Measurements from ENCODE around the gene RPL10A.

Gene RPL10A

DNA sequence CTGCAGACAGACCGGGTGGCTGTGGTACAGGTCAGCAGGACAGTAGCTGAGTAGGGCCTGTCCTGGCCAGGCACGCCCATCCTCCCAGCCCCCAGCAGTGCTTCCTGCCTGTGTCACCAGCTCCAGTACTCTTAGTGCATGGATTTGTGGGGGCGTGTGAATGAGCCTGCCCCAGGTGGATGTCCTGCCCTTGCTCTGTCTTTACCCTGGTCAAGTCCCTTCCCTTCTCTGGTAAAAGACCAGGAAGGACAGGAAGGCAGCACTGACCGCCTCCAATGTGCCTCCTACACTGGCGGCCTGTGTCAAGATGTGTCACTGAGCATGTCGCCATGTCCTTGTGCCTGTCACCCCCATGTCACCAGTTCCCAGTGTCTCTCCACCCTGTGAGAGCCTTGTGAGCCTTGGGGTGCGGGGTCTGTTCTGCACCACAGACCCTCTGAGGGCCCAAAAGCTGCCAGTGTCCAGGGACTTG is 16.8 kb downstream of the RPL10A start (continued):
- TF ChIP-seq, protein P1, sequence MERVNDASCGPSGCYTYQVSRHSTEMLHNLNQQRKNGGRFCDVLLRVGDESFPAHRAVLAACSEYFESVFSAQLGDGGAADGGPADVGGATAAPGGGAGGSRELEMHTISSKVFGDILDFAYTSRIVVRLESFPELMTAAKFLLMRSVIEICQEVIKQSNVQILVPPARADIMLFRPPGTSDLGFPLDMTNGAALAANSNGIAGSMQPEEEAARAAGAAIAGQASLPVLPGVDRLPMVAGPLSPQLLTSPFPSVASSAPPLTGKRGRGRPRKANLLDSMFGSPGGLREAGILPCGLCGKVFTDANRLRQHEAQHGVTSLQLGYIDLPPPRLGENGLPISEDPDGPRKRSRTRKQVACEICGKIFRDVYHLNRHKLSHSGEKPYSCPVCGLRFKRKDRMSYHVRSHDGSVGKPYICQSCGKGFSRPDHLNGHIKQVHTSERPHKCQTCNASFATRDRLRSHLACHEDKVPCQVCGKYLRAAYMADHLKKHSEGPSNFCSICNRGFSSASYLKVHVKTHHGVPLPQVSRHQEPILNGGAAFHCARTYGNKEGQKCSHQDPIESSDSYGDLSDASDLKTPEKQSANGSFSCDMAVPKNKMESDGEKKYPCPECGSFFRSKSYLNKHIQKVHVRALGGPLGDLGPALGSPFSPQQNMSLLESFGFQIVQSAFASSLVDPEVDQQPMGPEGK (CRISPR knock-in tag; IDR thresholded peaks at IDR 0.05; ENCODE audit: borderline replicate concordance) = no peak
- TF ChIP-seq, protein P2, sequence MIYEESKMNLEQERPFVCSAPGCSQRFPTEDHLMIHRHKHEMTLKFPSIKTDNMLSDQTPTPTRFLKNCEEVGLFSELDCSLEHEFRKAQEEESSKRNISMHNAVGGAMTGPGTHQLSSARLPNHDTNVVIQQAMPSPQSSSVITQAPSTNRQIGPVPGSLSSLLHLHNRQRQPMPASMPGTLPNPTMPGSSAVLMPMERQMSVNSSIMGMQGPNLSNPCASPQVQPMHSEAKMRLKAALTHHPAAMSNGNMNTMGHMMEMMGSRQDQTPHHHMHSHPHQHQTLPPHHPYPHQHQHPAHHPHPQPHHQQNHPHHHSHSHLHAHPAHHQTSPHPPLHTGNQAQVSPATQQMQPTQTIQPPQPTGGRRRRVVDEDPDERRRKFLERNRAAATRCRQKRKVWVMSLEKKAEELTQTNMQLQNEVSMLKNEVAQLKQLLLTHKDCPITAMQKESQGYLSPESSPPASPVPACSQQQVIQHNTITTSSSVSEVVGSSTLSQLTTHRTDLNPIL (CRISPR knock-in tag; IDR thresholded peaks at IDR 0.05; ENCODE audit: low read depth) = no peak

DNA sequence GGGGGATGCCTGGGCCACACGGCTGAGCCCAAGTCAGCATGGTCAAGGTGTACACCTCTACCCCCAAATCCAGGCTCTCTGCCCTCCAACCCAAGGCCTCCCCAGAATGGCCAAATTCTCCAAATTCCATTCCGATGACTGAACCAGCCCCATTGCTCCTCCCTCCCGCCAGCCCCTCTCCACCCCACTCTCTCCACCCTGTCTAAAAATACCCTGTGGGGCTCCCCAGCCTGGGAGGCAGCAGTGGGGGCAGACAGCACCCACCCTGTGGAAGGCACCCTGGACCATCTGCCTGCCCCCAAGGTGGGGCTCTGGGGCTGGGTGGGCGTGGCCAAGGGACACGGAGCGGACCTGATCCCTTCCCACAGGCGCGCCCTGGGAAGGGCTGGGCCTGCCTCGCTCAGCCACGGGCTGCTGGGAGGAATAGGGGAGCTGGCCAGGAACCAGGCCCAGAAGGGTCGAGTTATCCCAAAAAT is 17.2 kb downstream of the RPL10A start:
- TF ChIP-seq ZNF565 (CRISPR knock-in tag; conservative IDR thresholded peaks at IDR 0.05; ENCODE audit: low read depth) = no peak
- no peak for TF ChIP-seq ESRRG (CRISPR knock-in tag; IDR thresholded peaks at IDR 0.05)
- no peak for TF ChIP-seq SNAI2 (CRISPR knock-in tag; IDR thresholded peaks at IDR 0.05)
- no peak for TF ChIP-seq ZNF70 (CRISPR knock-in tag; IDR thresholded peaks at IDR 0.05)
- TF ChIP-seq, protein P3, sequence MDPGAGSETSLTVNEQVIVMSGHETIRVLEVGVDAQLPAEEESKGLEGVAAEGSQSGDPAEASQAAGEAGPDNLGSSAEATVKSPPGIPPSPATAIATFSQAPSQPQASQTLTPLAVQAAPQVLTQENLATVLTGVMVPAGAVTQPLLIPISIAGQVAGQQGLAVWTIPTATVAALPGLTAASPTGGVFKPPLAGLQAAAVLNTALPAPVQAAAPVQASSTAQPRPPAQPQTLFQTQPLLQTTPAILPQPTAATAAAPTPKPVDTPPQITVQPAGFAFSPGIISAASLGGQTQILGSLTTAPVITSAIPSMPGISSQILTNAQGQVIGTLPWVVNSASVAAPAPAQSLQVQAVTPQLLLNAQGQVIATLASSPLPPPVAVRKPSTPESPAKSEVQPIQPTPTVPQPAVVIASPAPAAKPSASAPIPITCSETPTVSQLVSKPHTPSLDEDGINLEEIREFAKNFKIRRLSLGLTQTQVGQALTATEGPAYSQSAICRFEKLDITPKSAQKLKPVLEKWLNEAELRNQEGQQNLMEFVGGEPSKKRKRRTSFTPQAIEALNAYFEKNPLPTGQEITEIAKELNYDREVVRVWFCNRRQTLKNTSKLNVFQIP (CRISPR knock-in tag; IDR thresholded peaks at IDR 0.05; ENCODE audit: borderline replicate concordance, low read depth) = no peak
- TF ChIP-seq, protein P4, sequence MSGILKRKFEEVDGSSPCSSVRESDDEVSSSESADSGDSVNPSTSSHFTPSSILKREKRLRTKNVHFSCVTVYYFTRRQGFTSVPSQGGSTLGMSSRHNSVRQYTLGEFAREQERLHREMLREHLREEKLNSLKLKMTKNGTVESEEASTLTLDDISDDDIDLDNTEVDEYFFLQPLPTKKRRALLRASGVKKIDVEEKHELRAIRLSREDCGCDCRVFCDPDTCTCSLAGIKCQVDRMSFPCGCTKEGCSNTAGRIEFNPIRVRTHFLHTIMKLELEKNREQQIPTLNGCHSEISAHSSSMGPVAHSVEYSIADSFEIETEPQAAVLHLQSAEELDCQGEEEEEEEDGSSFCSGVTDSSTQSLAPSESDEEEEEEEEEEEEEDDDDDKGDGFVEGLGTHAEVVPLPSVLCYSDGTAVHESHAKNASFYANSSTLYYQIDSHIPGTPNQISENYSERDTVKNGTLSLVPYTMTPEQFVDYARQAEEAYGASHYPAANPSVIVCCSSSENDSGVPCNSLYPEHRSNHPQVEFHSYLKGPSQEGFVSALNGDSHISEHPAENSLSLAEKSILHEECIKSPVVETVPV (CRISPR knock-in tag; IDR thresholded peaks at IDR 0.05) = no peak
- TF ChIP-seq, protein P2 (CRISPR knock-in tag; IDR thresholded peaks at IDR 0.05; ENCODE audit: low read depth) = no peak
- no peak for TF ChIP-seq ARNTL (CRISPR knock-in tag; IDR thresholded peaks at IDR 0.05; ENCODE audit: borderline replicate concordance, low read depth)
- TF ChIP-seq ISL1 (CRISPR knock-in tag; IDR thresholded peaks at IDR 0.05) = no peak
- no peak for TF ChIP-seq TCF4 (CRISPR knock-in tag; IDR thresholded peaks at IDR 0.05; ENCODE audit: borderline replicate concordance)
- TF ChIP-seq GLIS3 (CRISPR knock-in tag; IDR thresholded peaks at IDR 0.05) = no peak
- no peak for TF ChIP-seq BACH2 (CRISPR knock-in tag; IDR thresholded peaks at IDR 0.05; ENCODE audit: borderline replicate concordance)
- TF ChIP-seq CSDC2 (CRISPR knock-in tag; IDR thresholded peaks at IDR 0.05) = no peak
- peak; percentile 60 for ATAC-seq

DNA sequence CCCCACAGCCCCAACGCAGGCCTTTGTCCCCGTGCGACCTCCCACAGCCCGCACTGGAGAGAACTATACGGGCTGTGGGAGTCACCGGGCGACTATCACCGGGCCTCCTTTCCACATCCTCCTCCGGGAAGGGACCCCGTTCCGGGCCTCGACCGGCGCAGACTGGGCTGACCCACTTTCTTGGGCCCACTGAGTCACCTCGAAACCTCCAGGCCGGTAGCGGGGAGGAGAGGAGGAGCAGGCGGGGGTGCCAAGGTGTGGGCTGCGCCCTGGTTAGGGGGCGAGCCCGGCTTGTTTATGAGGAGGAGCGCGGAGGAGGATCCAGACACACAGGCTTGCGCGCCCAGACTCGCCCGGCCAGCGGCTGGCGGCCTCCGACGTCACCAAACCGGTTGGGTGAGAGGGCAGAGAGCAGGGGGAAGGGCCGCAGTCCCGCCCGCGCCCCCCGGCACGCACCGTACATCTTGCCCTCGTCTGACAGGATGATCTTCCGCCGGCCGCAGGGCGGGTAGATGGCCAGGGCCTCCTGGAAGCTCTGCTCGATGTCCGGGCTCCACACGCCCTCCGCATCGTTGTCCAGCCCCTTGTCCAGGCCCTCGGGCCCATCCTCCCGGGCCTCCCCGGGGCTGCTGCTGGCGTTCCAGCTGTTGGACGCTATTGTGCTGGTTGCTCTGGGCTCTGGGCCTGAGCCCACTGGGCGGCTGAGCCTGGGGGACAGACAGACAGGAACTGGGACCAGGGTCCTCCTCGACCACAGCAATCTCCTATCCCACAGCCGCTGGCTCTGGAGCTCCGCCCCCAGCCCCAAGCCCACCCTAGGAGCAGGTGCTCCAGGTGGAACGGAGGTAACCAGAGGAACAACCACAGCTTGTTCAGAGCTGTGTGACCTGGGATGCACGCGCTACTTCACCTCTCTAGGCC is 18.1 kb downstream of the RPL10A start:
- no peak for ATAC-seq
- TF ChIP-seq ARNTL (CRISPR knock-in tag; IDR thresholded peaks at IDR 0.05; ENCODE audit: borderline replicate concordance, low read depth) = no peak

DNA sequence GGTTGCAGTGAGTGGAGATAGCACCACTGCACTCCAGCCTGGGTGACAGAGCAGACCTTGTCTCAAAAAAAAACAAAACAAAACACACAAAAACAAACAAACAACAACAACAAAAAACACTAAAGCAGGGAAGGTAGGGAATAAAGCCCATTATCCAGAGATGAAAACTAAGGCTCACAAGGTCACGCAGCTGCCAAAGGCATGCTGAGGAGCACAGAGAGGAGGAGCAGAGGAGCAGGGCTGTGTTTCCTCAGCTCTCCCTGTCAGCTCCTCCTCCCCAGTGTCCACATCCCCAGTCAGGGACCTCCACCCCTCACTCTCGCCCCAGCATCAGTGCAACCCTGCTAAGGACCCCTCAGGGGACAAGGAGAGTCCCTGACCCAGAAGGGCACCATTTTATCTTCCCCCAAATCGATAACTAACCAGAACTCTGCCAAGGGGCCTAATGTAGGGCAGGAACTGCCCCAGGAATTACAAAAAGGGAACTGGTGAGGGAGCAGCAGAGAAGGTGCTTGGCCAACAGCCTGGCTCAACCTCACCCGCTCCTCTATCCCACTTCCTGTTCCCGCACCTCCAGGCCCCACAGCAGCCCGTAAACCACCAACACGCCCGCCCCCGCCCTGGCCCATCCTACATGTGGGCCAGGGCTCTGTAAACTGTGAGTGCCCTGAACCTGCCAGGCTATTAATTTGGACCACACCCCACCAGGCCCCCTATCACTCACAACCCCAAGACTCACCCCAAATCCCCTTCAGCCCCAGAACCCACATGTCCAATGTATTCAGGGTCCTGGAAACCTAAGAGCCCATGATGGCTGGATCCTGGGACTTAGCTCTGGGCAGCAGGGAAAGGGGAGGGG is 19.7 kb downstream of the RPL10A start:
- peak; percentile 36 for ATAC-seq
- TF ChIP-seq TOX (CRISPR knock-in tag; IDR thresholded peaks at IDR 0.05; ENCODE audit: borderline replicate concordance) (no peak), ARNTL (CRISPR knock-in tag; IDR thresholded peaks at IDR 0.05; ENCODE audit: borderline replicate concordance, low read depth) (no peak), TCF4 (CRISPR knock-in tag; IDR thresholded peaks at IDR 0.05; ENCODE audit: borderline replicate concordance) (no peak), ZNF565 (CRISPR knock-in tag; conservative IDR thresholded peaks at IDR 0.05; ENCODE audit: low read depth) (no peak), GLIS3 (CRISPR knock-in tag; IDR thresholded peaks at IDR 0.05) (no peak), SNAI2 (CRISPR knock-in tag; IDR thresholded peaks at IDR 0.05) (no peak), ISL1 (CRISPR knock-in tag; IDR thresholded peaks at IDR 0.05) (no peak)
- TF ChIP-seq, protein P1 (CRISPR knock-in tag; IDR thresholded peaks at IDR 0.05; ENCODE audit: borderline replicate concordance) = no peak
- TF ChIP-seq, protein P4 (CRISPR knock-in tag; IDR thresholded peaks at IDR 0.05) = no peak
- TF ChIP-seq, protein P3 (CRISPR knock-in tag; IDR thresholded peaks at IDR 0.05; ENCODE audit: borderline replicate concordance, low read depth) = no peak

Data from SK-N-SH treated with all-trans-retinoic acid at 6 μM for 48 hours (cell line).